Activated T-cell treated with anti-CD3 and anti-CD28 coated beads for 4 hours (primary cell): Measurements from ENCODE around the gene IGF1R.

Experiments used
- DNase-seq: peaks from one replicate; pipeline ENCODE4 v3.0.0-alpha.2; 2020

The IGF1R gene

GRCh38 chr15:98781838-98782237 lies 133.5 kb downstream of the IGF1R start:
- DNase-seq, result no peak

GRCh38 chr15:98782801-98783200 lies 134.5 kb downstream of the IGF1R start:
- no peak for DNase-seq

GRCh38 chr15:98785431-98785806 lies 137.1 kb downstream of the IGF1R start:
- DNase-seq, result no peak

GRCh38 chr15:98785807-98786621 lies 137.7 kb downstream of the IGF1R start:
- no peak for DNase-seq

- DNase-seq, result no peak
These were observed 138.4 kb downstream of the IGF1R start for GRCh38 chr15:98786717-98787116.

GRCh38 chr15:98787194-98787593 lies 138.9 kb downstream of the IGF1R start:
- DNase-seq, result no peak

- DNase-seq, result no peak
These were observed 139.8 kb downstream of the IGF1R start for GRCh38 chr15:98787936-98788757.

GRCh38 chr15:98789020-98789419 lies 140.7 kb downstream of the IGF1R start:
- no peak for DNase-seq

- DNase-seq, result no peak
These were observed 141.9 kb downstream of the IGF1R start for GRCh38 chr15:98790270-98790669.

GRCh38 chr15:98791046-98791701 lies 142.8 kb downstream of the IGF1R start:
- DNase-seq, result no peak

GRCh38 chr15:98792117-98792516 lies 143.8 kb downstream of the IGF1R start:
- no peak for DNase-seq

- no peak for DNase-seq
These were observed 145.9 kb downstream of the IGF1R start for GRCh38 chr15:98794211-98794610.

GRCh38 chr15:98794748-98795147 lies 146.4 kb downstream of the IGF1R start:
- no peak for DNase-seq

- no peak for DNase-seq
These were observed 147.6 kb downstream of the IGF1R start for GRCh38 chr15:98795980-98796379.

- no peak for DNase-seq
These were observed 148.5 kb downstream of the IGF1R start for GRCh38 chr15:98796685-98797357.

- DNase-seq, result no peak
These were observed 150.1 kb downstream of the IGF1R start for GRCh38 chr15:98798375-98798893.

GRCh38 chr15:98799461-98800390 lies 151.4 kb downstream of the IGF1R start:
- DNase-seq, result no peak

GRCh38 chr15:98800437-98801233 lies 152.3 kb downstream of the IGF1R start:
- no peak for DNase-seq

GRCh38 chr15:98801234-98801561 lies 152.9 kb downstream of the IGF1R start:
- DNase-seq, result no peak

GRCh38 chr15:98802187-98802586 lies 153.8 kb downstream of the IGF1R start:
- DNase-seq, result no peak
